H9 (cell line): Measurements from ENCODE around the gene TMEM54. TPM values are rescaled to one million over a fixed set of nuclear protein-coding genes. Genes with fewer than 3 reads are reported as not detected.

Experiments used
- DNase-seq: peaks from one replicate; pipeline ENCODE4 v3.0.0-alpha.2; 2017
- H2AFZ ChIP-seq: one replicate; pipeline ENCODE4 v1.6.1; 2013; ENCODE audit warnings: mild to moderate bottlenecking, low read length, control low read depth, moderate library complexity
- H2AK5ac ChIP-seq: 2 replicates; pipeline ENCODE4 v1.6.1; 2013; ENCODE audit warnings: low read length, control low read depth, mixed read lengths; ENCODE audit not compliant: insufficient read length
- H2BK120ac ChIP-seq: one replicate; pipeline ENCODE4 v1.6.1; 2013; ENCODE audit warnings: low read depth, mild to moderate bottlenecking, low read length, control low read depth, inconsistent platforms; ENCODE audit not compliant: poor library complexity, severe bottlenecking
- H2BK12ac ChIP-seq: 2 replicates; pipeline ENCODE4 v1.6.1; 2013; ENCODE audit warnings: low read length, control low read depth, mixed read lengths, low read depth; ENCODE audit not compliant: insufficient read length
- H2BK15ac ChIP-seq: 2 replicates; pipeline ENCODE4 v1.6.1; 2013; ENCODE audit warnings: low read depth, low read length, control low read depth
- H2BK20ac ChIP-seq: one replicate; pipeline ENCODE4 v1.6.1; 2013; ENCODE audit warnings: low read depth, mild to moderate bottlenecking, low read length, control low read depth, inconsistent platforms; ENCODE audit not compliant: poor library complexity, severe bottlenecking
- H2BK5ac ChIP-seq: 2 replicates; pipeline ENCODE4 v1.6.1; 2013; ENCODE audit warnings: low read length, control low read depth, mixed read lengths; ENCODE audit not compliant: insufficient read length
- H3K14ac ChIP-seq: 2 replicates; pipeline ENCODE4 v1.6.1; 2013; ENCODE audit warnings: low read length, control low read depth; ENCODE audit not compliant: insufficient read depth
- H3K18ac ChIP-seq: 2 replicates; pipeline ENCODE4 v1.6.1; 2013; ENCODE audit warnings: low read depth, mild to moderate bottlenecking, mixed read lengths, low read length, control low read depth; ENCODE audit not compliant: insufficient read length
- H3K23ac ChIP-seq: 2 replicates; pipeline ENCODE4 v1.6.1; 2013; ENCODE audit warnings: low read length, control low read depth, mixed read lengths, low read depth; ENCODE audit not compliant: insufficient read length
- H3K23me2 ChIP-seq: 2 replicates; pipeline ENCODE4 v1.6.1; 2013; ENCODE audit warnings: low read depth, mild to moderate bottlenecking, mixed read lengths, low read length, control low read depth; ENCODE audit not compliant: insufficient read length, poor library complexity, severe bottlenecking
- H3K27ac ChIP-seq: 2 replicates; pipeline ENCODE4 v1.5.1; 2013; ENCODE audit warnings: low read length, control low read depth, mixed read lengths, low read depth; ENCODE audit not compliant: insufficient read length
- H3K27me3 ChIP-seq: 2 replicates; pipeline ENCODE4 v1.6.1; 2013; ENCODE audit warnings: low read length, control low read depth, inconsistent platforms; ENCODE audit not compliant: insufficient read depth
- H3K4ac ChIP-seq: 2 replicates; pipeline ENCODE4 v1.6.1; 2013; ENCODE audit warnings: low read depth, mild to moderate bottlenecking, control low read depth, inconsistent platforms, low read length, moderate library complexity
- H3K4me1 ChIP-seq: 2 replicates; pipeline ENCODE4 v1.6.1; 2013; ENCODE audit warnings: low read length, control low read depth, inconsistent platforms; ENCODE audit not compliant: insufficient read depth
- H3K4me2 ChIP-seq: 2 replicates; pipeline ENCODE4 v1.6.1; 2013; ENCODE audit warnings: low read length, control low read depth, mixed read lengths; ENCODE audit not compliant: insufficient read length, insufficient read depth
- H3K56ac ChIP-seq: 2 replicates; pipeline ENCODE4 v1.6.1; 2013; ENCODE audit warnings: low read depth, mild to moderate bottlenecking, mixed read lengths, low read length, control low read depth; ENCODE audit not compliant: insufficient read length
- H3K79me1 ChIP-seq: 2 replicates; pipeline ENCODE4 v1.6.1; 2013; ENCODE audit warnings: low read depth, mild to moderate bottlenecking, moderate library complexity, low read length, control low read depth, inconsistent platforms; ENCODE audit not compliant: insufficient read depth, poor library complexity, severe bottlenecking
- H3K79me2 ChIP-seq: 2 replicates; pipeline ENCODE4 v1.6.1; 2013; ENCODE audit warnings: low read length, control low read depth, inconsistent platforms; ENCODE audit not compliant: insufficient read depth
- H3K9ac ChIP-seq: 2 replicates; pipeline ENCODE4 v1.6.1; 2013; ENCODE audit warnings: low read length, control low read depth, mixed read lengths; ENCODE audit not compliant: insufficient read length; ENCODE audit errors: extremely low read depth
- H3K9me3 ChIP-seq: one replicate; pipeline ENCODE4 v1.6.1; 2013; ENCODE audit warnings: low read depth, low read length, inconsistent platforms; ENCODE audit not compliant: control insufficient read depth
- H3T11ph ChIP-seq: one replicate; pipeline ENCODE4 v1.6.1; 2013; ENCODE audit warnings: mild to moderate bottlenecking, low read length, control low read depth, inconsistent platforms
- H4K20me1 ChIP-seq: one replicate; pipeline ENCODE4 v1.6.1; 2013; ENCODE audit not compliant: control insufficient read depth, insufficient read length, insufficient read depth
- H4K5ac ChIP-seq: 2 replicates; pipeline ENCODE4 v1.6.1; 2013; ENCODE audit warnings: low read depth, mild to moderate bottlenecking, mixed read lengths, low read length, control low read depth; ENCODE audit not compliant: insufficient read length
- H4K8ac ChIP-seq: replicated peaks from 2 replicates; pipeline ENCODE4 v1.6.1; 2013; ENCODE audit warnings: low read length, control low read depth, mixed read lengths, low read depth; ENCODE audit not compliant: insufficient read length
- H4K91ac ChIP-seq: 2 replicates; pipeline ENCODE4 v1.6.1; 2013; ENCODE audit warnings: low read depth, mild to moderate bottlenecking, moderate library complexity, mixed read lengths, low read length, control low read depth; ENCODE audit not compliant: insufficient read length
- H3K27ac Mint-ChIP-seq, 3 experiments: 2 replicates in 2 of 3; 3 replicates in 1 of 3; pipeline ENCODE4 v1.8.0; 2020 to 2021; ENCODE audit warnings: mixed read lengths in 3 of 3, mild to moderate bottlenecking in 1 of 3, moderate library complexity in 1 of 3
- H3K27me3 Mint-ChIP-seq: 2 replicates; pipeline ENCODE4 v1.8.0; 2021; ENCODE audit warnings: low read depth, mild to moderate bottlenecking, moderate library complexity, mixed read lengths
- H3K36me3 Mint-ChIP-seq, 3 experiments: 2 replicates in 2 of 3; 3 replicates in 1 of 3; pipeline ENCODE4 v1.8.0; 2020 to 2021; ENCODE audit warnings: low read depth in 3 of 3, mixed read lengths in 3 of 3; ENCODE audit not compliant: insufficient read depth in 1 of 3
- H3K4me1 Mint-ChIP-seq, 2 experiments: 2 replicates each; pipeline ENCODE4 v1.8.0; 2020; ENCODE audit warnings: mixed read lengths in 2 of 2
- H3K4me3 Mint-ChIP-seq, 2 experiments: 2 replicates in 1 of 2; 3 replicates in 1 of 2; pipeline ENCODE4 v1.8.0; 2020 to 2021; ENCODE audit warnings: mild to moderate bottlenecking in 2 of 2, mixed read lengths in 2 of 2, moderate library complexity in 1 of 2
- H3K9me3 Mint-ChIP-seq, 2 experiments: 2 replicates in 1 of 2; 3 replicates in 1 of 2; pipeline ENCODE4 v1.8.0; 2020; ENCODE audit warnings: mild to moderate bottlenecking in 2 of 2, mixed read lengths in 2 of 2, moderate library complexity in 1 of 2
- CTCF ChIP-seq: fragments of 200-600 bp; sonication (generic); conservative IDR thresholded peaks from 3 replicates; pipeline ENCODE4 v1.8.0; 2021; ENCODE audit warnings: antibody characterized with exemption, mild to moderate bottlenecking
- WGBS: extraction: QIAGEN DNeasy Blood & Tissue Kit; methylation state at CpG from one replicate; pipeline ENCODE4 v1.1.7; 2013; ENCODE audit warnings: missing lambda C conversion rate, low lambda C conversion rate, mixed read lengths; ENCODE audit not compliant: insufficient read length; ENCODE audit errors: extremely low coverage; 5-methylcytosine and 5-hydroxymethylcytosine counted together
- total RNA-seq: library from RNA; stranded (reverse); gene quantifications from 2 replicates; pipeline ENCODE4 v1.2.1, GENCODE V29; 2021

The TMEM54 gene
- total RNA-seq, 1 experiment from 2014 or later, result 17.2 TPM

DNA sequence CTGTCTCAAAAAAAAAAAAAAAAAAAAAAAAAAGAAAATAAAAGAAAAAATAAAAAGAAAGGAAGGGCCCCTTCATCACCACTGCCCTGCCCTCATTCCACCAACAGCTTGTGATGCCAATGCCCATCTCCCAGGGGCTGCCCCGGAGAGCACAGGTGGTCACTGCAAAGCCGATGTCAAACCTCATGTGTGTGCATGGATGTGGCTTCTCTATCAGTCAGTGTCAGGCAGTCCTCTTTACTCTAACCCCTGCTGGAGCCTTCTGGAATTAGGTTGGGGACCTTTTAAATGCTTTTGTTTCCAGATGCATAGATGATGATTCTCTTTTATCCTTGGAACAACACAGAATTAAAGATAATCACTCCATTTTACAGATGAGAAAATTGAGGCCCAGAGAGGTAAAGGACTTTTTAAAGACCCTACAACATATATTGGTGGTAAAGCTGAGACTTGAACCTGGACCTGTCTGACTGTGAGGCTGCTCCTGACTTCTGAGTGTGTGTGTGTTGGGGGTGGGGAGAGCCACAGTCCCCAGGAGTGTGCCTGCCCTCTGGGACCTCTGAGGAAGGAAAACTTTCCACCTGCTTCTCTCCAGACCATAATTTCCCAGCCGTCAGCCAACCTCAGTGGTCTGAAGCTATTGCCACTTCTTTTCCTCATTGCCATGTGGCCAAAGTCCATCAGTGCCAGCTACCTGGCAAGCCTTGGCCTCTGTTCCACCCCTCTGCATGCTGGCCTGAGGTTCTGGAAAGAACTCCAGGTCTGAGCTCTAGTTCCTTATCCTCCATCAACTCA is 3.0 kb upstream of the TMEM54 start:
- Histone ChIP-seq H4K91ac (no peak overlapping the region), H3K4ac (no peak overlapping the region), H2BK15ac (no peak overlapping the region), H4K5ac (no peak overlapping the region), H3K9me3 (no peaks in the 10 kb centered on the region), H4K8ac (no peak overlapping the region), H3K79me1 (no peaks in the 10 kb centered on the region), H3K23ac (no peak overlapping the region), H3K9ac (no peak overlapping the region), H3K23me2 (peaks cover 8% of the 10 kb centered on the region), H3K27me3 (peaks cover 19% of the 10 kb centered on the region; the same call in 1 of the 2 replicates), H3K56ac (no peak overlapping the region), H2BK5ac (no peak overlapping the region), H3K14ac (no peak overlapping the region), H3K4me2 (no peak overlapping the region), H3K79me2 (no peaks in the 10 kb centered on the region), H4K20me1 (no peaks in the 10 kb centered on the region), H2BK20ac (no peak overlapping the region), H3K4me1 (no peaks in the 10 kb centered on the region), H3K18ac (no peak overlapping the region), H2AFZ (no peak overlapping the region), H3K27ac (no peak overlapping the region), H2BK12ac (no peak overlapping the region), H2BK120ac (no peak overlapping the region), H3T11ph (no peak overlapping the region), H2AK5ac (no peak overlapping the region)
- WGBS, result no CpG with 5 or more reads among the region's 3 CpGs
- Mint-ChIP-seq H3K4me3 (no peak overlapping the region; a peak in 1 of 5 replicates), H3K4me1 (peaks cover 6 to 11% of the 10 kb centered on the region in 2 experiments), H3K9me3 (no peaks in the 10 kb centered on the region; a peak in 2 of 5 replicates), H3K27me3 (peaks cover 55% of the 10 kb centered on the region), H3K27ac (no peak overlapping the region), H3K36me3 (no peaks in the 10 kb centered on the region; a peak in 1 of 7 replicates)
- no peak for DNase-seq
- no peak; the same call in 2 of the 3 replicates for TF ChIP-seq CTCF
